Gastroesophageal sphincter (tissue), 4 donors: ENCODE measurements around the gene MED26. TPM values are rescaled to one million over a fixed set of nuclear protein-coding genes. Genes with fewer than 3 reads are reported as not detected.
"Not testable (repeated sequence)": the region's sequence is repeated elsewhere in the genome, so short reads cannot be mapped to it uniquely, and the experiment has no call there.

ENCODE experiments used
- ATAC-seq: fragments of 150-250 bp; one replicate; pipeline ENCODE4 v1.9.1; 2016; ENCODE audit warnings: mild to moderate bottlenecking, moderate library complexity
- H3K27ac ChIP-seq, 4 donors: fragments of 200-600 bp; sonication (generic) in 3 of 4; 1 replicate in 3 of 4; 2 replicates in 1 of 4; pipeline ENCODE4 v1.5.1; 2016 to 2019
- H3K27me3 ChIP-seq: fragments of 200-600 bp; sonication (generic); one replicate; pipeline ENCODE4 v1.5.1; 2019
- H3K36me3 ChIP-seq, 2 donors: fragments of 200-600 bp; sonication (generic); one replicate each; pipeline ENCODE4 v1.5.1; 2019; ENCODE audit warnings: control low read depth in 1 of 2
- H3K4me1 ChIP-seq, 3 donors: fragments of 200-600 bp; sonication (generic); 1 replicate in 2 of 3; 2 replicates in 1 of 3; pipeline ENCODE4 v1.5.1; 2016 to 2019; ENCODE audit warnings: control low read depth in 2 of 3
- H3K4me3 ChIP-seq, 2 donors: fragments of 200-600 bp; sonication (generic); one replicate each; pipeline ENCODE4 v1.5.1; 2019; ENCODE audit warnings: mild to moderate bottlenecking in 1 of 2, moderate library complexity in 1 of 2
- H3K9me3 ChIP-seq, 3 donors: fragments of 200-600 bp; sonication (generic); one replicate each; pipeline ENCODE4 v1.5.1; 2017 to 2019; ENCODE audit warnings: control low read depth in 2 of 3
- EP300 ChIP-seq: sonication (generic); formaldehyde crosslinking; IDR thresholded peaks from one replicate; pipeline ENCODE4 v1.6.1; 2017; ENCODE audit warnings: antibody characterized with exemption, mild to moderate bottlenecking
- POLR2A ChIP-seq, 2 donors: fragments of 450-650 bp; IDR thresholded peaks; one replicate each; pipeline ENCODE4 v1.6.1; 2017; ENCODE audit warnings: antibody characterized with exemption in 2 of 2, mild to moderate bottlenecking in 2 of 2, moderate library complexity in 1 of 2
- POLR2AphosphoS5 ChIP-seq: sonication (generic); formaldehyde crosslinking; IDR thresholded peaks from one replicate; pipeline ENCODE4 v1.6.1; 2017; ENCODE audit warnings: antibody characterized with exemption
- WGBS, 2 donors: methylation state at CpG; one replicate each; pipeline ENCODE4 v1.1.5; 2018; ENCODE audit warnings: low coverage in 1 of 2; 5-methylcytosine and 5-hydroxymethylcytosine counted together
- total RNA-seq, 4 donors: library from RNA; depleted of rRNA; stranded (reverse); fragments of >200 nt; gene quantifications; one replicate each; pipeline ENCODE4 v1.1.0, GENCODE V29; 2016
- TF ChIP-seq, protein P1 (sequence below), 4 experiments: fragments of 200-600 bp in 2 of 4; fragments of 450-650 bp in 2 of 4; sonication (generic) in 1 of 4; IDR thresholded peaks; one replicate each; pipeline ENCODE4 v1.5.1; 2017 to 2019; ENCODE audit warnings: antibody characterized with exemption in 4 of 4, mild to moderate bottlenecking in 2 of 4, moderate library complexity in 2 of 4

The MED26 gene
- total RNA-seq, 4 donors from 2014 or later: 5.8 to 10.5 (median 8.3) TPM

DNA sequence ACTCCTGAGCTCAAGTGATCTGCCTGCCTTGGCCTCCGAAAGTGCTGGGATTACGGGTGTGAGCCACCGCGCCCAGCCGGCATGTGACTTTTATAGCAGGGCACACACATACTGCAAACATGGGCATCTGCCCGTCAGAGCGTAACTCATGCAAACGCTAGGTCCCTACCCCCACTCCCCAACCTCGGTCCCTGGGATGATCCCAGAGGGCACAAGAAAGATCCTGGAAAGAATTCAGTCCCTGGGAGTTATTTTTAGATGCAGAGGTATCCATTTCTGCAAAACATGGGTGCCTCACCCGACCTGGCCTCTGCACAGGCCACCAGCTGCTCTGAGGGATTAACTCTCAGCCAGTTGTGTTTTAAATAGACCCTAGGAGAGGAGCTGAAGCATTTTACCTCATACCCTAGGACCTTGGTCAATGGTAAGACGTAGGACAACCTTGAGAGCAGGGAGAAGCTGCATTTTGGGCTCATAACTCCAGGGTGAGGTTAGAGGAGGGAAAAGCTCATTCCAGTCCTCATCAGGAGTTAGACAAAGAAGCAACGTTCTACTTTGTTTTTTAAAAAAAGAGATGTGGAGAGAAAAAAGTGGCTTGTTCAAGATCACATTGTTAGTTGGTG is 43.8 kb upstream of the MED26 start:
- H3K9me3 ChIP-seq: no peaks in the 10 kb centered on the region
- no peak overlapping the region for H3K4me3 ChIP-seq
- peaks cover 0 to 11% (median 0%) of the 10 kb centered on the region in 3 donors for H3K4me1 ChIP-seq
- H3K27ac ChIP-seq: peak overlapping the region in 1 of 4 donors; percentile 24
- H3K36me3 ChIP-seq: peaks cover 0 to 8% of the 10 kb centered on the region in 2 donors
- TF ChIP-seq POLR2A (IDR thresholded peaks at IDR 0.05): no peak
- TF ChIP-seq, protein P1, sequence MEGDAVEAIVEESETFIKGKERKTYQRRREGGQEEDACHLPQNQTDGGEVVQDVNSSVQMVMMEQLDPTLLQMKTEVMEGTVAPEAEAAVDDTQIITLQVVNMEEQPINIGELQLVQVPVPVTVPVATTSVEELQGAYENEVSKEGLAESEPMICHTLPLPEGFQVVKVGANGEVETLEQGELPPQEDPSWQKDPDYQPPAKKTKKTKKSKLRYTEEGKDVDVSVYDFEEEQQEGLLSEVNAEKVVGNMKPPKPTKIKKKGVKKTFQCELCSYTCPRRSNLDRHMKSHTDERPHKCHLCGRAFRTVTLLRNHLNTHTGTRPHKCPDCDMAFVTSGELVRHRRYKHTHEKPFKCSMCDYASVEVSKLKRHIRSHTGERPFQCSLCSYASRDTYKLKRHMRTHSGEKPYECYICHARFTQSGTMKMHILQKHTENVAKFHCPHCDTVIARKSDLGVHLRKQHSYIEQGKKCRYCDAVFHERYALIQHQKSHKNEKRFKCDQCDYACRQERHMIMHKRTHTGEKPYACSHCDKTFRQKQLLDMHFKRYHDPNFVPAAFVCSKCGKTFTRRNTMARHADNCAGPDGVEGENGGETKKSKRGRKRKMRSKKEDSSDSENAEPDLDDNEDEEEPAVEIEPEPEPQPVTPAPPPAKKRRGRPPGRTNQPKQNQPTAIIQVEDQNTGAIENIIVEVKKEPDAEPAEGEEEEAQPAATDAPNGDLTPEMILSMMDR (IDR thresholded peaks at IDR 0.05): no peak
- no peak for TF ChIP-seq EP300
- no peak for TF ChIP-seq POLR2AphosphoS5
- 38 to 73% methylated on average over 1 to 6 of the region's 12 CpGs for WGBS, 2 donors
- H3K27me3 ChIP-seq: no peaks in the 10 kb centered on the region
- no peak for ATAC-seq

DNA sequence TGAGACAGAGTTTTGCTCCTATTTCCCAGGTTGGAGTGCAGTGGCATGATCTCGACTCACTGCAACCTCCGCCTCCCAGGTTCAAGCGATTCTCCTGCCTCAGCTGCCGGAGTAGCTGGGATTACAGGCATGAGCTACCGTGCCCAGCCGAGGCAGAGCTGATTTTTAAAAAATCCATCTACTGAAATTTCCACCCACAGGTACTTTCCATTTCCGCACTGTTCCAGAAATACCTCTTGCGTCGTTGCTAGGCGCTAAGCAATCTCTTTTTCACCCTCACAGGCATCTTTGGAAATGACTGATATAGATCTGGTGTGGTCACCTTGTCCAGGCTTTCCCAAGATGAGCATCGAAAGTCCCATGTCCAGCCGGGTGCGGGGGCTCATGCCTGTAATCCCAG is 42.3 kb upstream of the MED26 start:
- Histone ChIP-seq H3K27ac (no peak overlapping the region), H3K4me1 (peaks cover 0 to 11% (median 0%) of the 10 kb centered on the region in 3 donors), H3K27me3 (no peaks in the 10 kb centered on the region), H3K36me3 (peaks cover 0 to 17% of the 10 kb centered on the region in 2 donors), H3K9me3 (no peaks in the 10 kb centered on the region), H3K4me3 (no peak overlapping the region)
- no peak for ATAC-seq
- TF ChIP-seq EP300: no peak
- no peak for TF ChIP-seq POLR2A (IDR thresholded peaks at IDR 0.05)
- TF ChIP-seq POLR2AphosphoS5: no peak
- TF ChIP-seq, protein P1 (IDR thresholded peaks at IDR 0.05): no peak
- WGBS, 2 donors: 99 to 100% methylated on average over 2 to 6 of the region's 13 CpGs

DNA sequence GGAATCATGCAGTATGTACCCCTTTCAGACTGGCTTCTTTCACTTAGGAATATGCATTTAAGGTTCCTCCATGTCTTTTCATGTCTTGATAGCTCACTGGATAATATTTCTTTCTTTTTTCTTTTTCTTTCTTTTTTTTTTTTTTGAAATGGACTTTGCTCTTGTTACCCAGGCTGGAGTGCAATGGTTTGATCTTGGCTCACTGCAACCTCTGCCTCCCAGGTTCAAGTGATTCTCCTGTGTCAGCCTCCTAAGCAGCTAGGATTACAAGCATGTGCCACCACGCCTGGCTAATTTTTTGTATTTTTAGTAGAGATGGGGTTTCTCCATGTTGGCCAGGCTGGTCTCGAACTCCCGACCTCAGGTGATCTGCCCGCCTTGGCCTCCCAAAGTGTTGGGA is 40.7 kb upstream of the MED26 start:
- WGBS, 2 donors: 100% methylated on average over 1 of the region's 4 CpGs; no CpG with 5 or more reads in 1 of the 2 donors
- peaks cover 0 to 16% of the 10 kb centered on the region in 2 donors for H3K36me3 ChIP-seq
- not testable (repeated sequence) for H3K27me3 ChIP-seq, H3K27ac ChIP-seq, H3K4me3 ChIP-seq, ATAC-seq, H3K9me3 ChIP-seq
- H3K4me1 ChIP-seq: peaks cover 0 to 11% (median 0%) of the 10 kb centered on the region in 3 donors

- Histone ChIP-seq H3K27ac (no peak overlapping the region), H3K27me3 (no peaks in the 10 kb centered on the region), H3K36me3 (peaks cover 0 to 11% of the 10 kb centered on the region in 2 donors), H3K4me1 (peaks cover 0 to 11% (median 0%) of the 10 kb centered on the region in 3 donors), H3K9me3 (no peaks in the 10 kb centered on the region), H3K4me3 (no peak overlapping the region)
- 96 to 100% methylated on average over 2 to 4 of the region's 5 CpGs for WGBS, 2 donors
- no peak for ATAC-seq
- TF ChIP-seq EP300 (no peak), POLR2AphosphoS5 (no peak), POLR2A (IDR thresholded peaks at IDR 0.05) (no peak)
- TF ChIP-seq, protein P1 (IDR thresholded peaks at IDR 0.05): no peak
Observed at GRCh38 chr19:16668176-16668575, 40.2 kb upstream of the MED26 start.

DNA sequence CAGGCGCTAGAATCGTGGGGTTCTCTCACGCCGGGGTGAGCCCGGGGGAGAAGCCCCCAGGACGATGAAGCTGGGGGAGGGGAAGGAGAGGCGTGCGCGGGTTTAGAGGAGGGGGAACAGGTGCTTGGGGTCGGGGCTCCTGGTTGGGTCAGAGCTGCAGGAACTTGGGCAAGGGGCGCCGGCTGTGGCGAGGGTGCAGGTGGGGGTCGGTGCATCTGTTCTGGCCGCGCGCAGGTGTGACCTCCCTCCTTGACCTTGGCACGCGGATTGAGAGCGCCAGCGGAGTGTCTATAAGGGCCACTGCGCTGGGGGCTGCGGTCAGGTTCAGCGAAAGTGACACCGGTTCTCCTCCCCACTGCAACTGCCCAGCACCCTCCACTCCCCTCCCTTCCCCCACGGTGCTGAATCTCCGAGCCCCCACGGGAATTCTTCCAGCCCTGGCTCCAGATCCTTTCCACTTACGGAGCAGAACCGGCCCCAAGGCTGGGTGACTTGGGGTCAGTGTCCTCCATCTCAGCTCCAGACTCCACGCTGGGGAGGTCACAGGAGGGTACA is 33.6 kb upstream of the MED26 start:
- peaks cover 0 to 54% (median 19%) of the 10 kb centered on the region in 3 donors for H3K4me1 ChIP-seq
- TF ChIP-seq, protein P1 (IDR thresholded peaks at IDR 0.05): no peak
- peak; percentile 13 for TF ChIP-seq POLR2AphosphoS5
- TF ChIP-seq POLR2A (IDR thresholded peaks at IDR 0.05): no peak

More for the DNA sequence above, 33.6 kb upstream of the MED26 start:
- H3K36me3 ChIP-seq: peaks cover 0 to 33% of the 10 kb centered on the region in 2 donors
- no peaks in the 10 kb centered on the region for H3K9me3 ChIP-seq
- no peak for ATAC-seq
- H3K27ac ChIP-seq: peak overlapping the region; percentile 32 to 98 (median 88)
- peak overlapping the region; percentile 71 to 72 for H3K4me3 ChIP-seq
- no peaks in the 10 kb centered on the region for H3K27me3 ChIP-seq
- 14% methylated on average over 1 of the region's 31 CpGs; no CpG with 5 or more reads in 1 of the 2 donors for WGBS, 2 donors
